CD4-positive, alpha-beta T cell treated with Interleukin-6 at 100 ng/mL for 8 hours (primary cell): ENCODE results near the gene CDC42BPB.
A peak's percentile ranks its signal among the peaks of the same experiment; 100 is the strongest.

Experiments used
- DNase-seq: peaks from one replicate; pipeline ENCODE4 v3.0.0-alpha.2; 2020; ENCODE audit warnings: mixed read lengths, low spot score

The CDC42BPB gene

DNA sequence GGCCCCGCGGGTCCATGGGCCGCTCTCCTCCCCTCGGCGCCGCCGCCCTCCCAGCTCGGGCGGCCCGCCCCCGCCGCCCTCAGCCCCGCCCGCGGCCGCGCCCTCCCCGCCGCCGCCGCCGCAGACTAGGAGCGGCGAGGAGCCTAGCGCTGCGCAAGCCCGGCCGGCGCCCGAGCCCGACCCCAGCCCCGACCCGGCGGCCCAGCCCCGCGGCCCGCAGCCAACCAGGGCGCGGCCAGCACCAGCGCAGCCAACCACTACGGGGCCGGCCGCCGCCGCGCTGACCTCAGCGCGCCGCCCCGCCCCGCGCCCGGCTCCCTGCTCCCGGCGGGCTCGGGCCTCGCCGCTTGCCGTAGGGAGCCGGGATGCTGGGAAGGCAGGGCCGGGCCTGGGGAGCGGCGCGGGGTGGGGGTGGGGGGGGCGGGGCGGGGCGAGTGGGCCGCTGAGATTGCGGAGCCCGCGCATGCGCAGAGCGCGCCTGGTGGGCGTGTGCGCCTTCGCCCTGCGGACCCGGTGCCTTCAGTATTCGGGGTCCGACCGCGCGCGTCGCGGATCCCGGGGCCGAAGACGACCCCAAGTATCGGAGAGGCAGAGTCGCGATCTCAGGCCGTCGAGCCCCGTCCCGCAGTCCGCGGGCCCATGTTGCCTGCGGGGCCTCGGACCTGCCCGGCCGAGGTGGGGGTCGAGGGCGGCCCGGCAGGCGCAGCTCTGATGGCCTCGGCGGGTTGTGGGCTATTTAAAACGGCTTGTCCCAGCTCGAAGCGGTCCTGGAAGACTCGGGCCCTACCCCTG, at the start of gene CDC42BPB:
Gene CDC42BPB (minus strand): TSS at position 178 of the 792 bp plus-strand sequence. CDS start 376 bp downstream, outside the sequence.
- peak; percentile 55 for DNase-seq

DNA sequence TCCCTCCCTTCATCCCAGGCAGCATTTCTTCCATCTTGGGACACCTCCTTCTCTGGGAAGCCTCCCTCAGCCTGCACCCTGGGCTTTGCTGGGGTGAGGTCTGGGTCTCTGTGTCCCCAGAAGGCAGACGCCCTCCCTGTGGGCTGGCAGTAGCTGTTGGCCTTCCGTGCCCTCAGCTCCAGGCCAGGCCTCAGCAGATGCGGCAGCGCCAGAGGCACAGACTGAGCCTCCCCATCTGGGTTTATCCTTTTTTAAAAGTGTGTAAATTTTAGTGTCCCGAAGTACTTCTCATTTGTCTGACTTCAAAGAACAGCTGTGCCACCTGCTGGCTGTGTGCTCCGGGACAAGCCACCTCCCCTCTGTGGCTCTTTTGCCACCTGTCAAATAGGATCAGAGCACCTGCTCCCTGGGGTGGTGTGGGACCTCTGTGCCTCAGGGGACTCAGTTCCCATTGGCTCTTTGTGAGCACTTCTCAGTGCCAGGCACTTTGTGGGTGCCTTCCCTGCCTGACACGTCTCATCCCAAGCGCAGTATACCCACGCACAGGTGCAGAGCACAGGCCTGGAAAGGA, 48.3 kb upstream of the CDC42BPB start:
- DNase-seq, result no peak

DNA sequence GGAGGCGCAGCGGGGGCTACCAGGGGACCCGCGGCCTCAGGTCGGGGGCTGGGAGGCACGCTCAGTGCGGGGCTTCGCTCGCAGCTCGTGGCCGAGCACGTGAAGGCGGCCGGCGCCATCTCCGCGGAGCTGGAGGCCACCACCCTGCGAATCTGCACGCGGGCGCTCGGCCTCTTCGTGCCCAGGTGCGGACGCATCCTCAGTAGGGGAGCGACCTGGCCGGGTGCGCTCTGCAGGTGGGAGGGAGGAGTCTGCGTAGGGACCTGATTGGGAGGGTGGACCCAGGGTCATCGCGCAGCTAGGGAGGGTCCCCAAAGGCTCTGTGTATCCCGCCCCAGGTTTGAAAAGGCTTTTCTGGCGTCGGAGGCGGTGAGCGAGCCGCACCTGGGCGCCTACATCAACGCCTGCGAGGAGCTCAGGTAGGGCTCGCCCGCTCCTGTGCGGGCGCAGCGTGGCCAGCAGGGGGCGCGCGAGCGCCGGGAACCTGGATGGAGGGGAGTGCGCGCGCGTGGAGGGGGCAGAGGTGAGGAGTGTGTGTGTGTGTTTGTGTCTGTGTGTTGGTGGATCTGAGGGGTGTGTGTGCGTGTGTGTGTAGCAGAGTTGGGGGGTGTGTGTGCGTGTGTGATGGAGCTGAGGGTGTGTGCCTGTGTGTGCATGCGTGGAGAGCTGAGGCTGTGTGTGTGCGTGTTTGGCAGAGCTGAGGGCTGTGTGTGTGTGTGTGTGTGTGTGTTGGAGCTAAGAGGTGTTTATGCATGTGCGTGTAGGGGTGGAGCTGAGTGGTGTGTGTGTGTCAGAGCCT, 47.5 kb upstream of the CDC42BPB start:
- peak; percentile 62 for DNase-seq

DNA sequence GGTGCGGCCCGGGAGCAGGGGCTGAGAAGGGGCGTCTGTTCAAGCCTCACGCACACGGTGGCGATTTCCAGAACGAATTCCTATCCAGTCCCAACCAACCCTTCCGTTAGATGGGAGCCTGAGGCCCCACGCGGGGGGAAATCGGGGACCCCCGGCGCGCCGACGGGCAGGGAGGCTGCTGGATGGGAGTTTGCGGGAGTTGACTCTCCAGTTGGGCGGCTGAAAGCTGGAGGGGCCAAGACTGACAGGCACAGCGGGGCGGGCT, 47.0 kb upstream of the CDC42BPB start:
- no peak for DNase-seq

GRCh38 chr14:103103461-103104388, 46.4 kb upstream of the CDC42BPB start:
- no peak for DNase-seq

GRCh38 chr14:103102689-103103260, 45.4 kb upstream of the CDC42BPB start:
- no peak for DNase-seq

DNA sequence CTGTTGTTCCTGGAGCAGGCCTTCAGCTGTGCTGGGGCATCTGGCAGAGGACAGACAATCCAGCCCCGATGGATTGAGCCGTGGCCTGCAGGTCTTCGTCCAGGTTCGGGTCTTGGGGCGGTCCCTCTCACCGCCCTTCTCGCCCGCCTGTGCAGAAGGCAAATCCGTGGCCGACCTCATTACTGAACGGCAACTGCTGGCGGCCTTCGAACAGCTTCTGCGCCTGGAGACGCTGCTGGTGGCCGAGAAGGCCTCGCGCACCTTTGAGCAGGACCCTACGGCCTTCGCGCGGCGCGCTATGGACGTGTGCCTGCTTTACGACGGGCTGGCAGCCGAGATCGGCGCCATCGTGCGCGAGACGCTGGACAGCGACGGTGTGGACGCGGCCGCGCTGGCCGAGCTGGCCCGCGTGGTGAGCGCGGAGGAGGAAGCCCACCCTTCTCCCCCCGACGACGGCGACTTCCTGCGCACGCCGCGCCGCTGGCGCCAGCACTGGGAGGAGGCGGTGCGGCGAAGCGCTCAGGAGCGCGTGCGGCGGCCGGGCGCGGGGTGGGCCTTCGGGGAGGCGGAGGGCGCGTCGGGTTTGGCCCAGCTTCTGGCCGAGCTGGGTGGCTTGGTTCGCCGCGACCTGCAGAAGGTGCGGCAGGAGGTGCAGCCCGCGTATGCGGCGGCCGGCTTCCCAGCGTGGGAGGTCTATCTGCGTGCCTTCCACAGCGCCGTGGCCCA, 44.8 kb upstream of the CDC42BPB start:
- DNase-seq, result no peak

- DNase-seq, result no peak
Measured at GRCh38 chr14:103101257-103101962, 44.1 kb upstream of the CDC42BPB start.

GRCh38 chr14:103100281-103101121, 43.2 kb upstream of the CDC42BPB start:
- DNase-seq, result no peak

- DNase-seq, result no peak
Measured at GRCh38 chr14:103099733-103100280, 42.5 kb upstream of the CDC42BPB start.

DNA sequence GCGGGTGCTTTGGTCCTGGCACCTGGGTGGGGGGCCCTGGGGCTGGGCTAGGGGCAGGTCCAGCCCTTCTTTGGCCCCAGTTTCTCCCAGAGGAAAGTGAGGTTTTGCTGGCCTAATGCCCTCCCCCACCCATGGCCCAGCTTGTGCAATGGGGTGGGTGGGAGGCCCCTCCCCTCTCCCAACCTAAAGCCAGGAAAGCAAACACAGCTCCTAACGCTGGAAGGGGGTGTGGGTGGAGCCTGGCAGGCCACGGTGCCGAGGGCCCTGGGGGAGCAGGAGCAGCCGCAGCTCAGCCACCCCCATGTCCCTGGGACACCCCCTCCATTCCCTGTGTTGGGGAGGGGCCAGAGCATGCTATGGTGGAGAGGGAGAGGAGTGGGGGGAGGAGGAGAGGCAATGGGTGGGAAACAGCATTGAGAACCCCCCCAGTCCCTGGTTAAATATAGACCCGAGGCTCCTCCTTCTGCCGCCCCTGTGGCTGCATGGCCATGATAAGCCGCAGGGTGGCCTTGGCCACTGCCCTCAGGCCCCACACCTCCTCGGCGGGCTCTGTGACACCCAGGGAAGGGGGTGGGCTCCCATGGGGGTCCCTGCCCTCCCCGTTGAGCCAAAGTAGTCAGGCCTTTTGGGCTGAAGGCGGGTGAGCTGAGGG, 41.9 kb upstream of the CDC42BPB start:
- DNase-seq, result no peak

GRCh38 chr14:103097994-103098957, 40.9 kb upstream of the CDC42BPB start:
- no peak for DNase-seq

DNA sequence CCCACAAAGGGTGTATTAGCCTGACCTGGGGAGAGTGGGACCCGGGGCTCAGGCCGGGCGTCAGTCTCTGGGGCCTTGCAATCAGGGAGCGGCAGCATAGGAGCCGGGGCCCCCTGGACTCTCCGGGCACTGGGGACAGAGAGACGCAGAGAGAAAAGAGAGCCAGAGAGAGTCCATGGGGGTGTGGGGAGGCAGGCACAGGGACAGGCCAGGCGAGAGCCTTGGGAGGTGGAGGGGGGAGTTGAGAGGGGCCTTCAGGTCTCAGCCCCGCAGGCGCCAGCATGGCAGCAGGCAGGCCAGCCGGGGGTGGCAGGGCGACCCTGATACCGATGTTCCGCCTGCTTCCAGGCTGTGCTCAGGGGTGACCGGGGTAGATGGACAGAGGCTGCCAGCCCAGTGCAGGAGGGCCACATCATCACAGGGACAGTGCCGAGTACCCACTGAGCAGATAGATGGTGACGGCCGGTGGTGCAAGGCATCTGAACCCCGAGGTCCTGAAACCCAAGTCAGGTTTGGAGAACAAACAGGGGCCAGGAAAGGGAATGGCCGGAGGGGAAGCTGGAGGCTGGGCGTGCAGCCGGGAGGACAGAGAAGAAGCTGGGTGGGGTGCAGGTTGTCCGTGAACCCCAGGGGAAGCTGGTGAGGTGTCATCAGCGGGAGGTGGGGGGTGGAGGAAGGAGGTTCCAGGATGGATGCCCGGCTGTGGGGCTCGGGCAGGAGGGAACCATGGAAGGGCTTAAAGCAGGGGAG, 40.1 kb upstream of the CDC42BPB start:
- DNase-seq, result no peak

DNA sequence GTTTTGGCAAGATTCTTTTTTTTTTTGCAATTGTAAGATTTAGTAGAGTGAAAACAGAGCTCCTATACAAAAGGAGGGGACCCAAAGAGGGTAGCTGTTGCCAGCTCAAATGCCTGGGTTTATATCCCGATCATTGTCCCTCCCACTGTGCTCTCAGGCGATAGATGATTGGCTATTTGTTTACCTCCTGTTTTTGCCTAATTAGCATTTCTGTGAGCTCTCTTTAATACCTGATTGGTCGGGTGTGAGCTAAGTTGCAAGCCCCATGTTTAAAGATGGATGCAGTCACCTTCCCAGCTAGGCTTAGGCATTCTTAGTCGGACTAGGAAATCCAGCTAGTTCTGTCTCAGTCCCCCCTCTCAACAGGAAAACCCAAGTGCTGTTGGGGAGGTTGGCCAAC, 39.0 kb upstream of the CDC42BPB start:
- no peak for DNase-seq

DNA sequence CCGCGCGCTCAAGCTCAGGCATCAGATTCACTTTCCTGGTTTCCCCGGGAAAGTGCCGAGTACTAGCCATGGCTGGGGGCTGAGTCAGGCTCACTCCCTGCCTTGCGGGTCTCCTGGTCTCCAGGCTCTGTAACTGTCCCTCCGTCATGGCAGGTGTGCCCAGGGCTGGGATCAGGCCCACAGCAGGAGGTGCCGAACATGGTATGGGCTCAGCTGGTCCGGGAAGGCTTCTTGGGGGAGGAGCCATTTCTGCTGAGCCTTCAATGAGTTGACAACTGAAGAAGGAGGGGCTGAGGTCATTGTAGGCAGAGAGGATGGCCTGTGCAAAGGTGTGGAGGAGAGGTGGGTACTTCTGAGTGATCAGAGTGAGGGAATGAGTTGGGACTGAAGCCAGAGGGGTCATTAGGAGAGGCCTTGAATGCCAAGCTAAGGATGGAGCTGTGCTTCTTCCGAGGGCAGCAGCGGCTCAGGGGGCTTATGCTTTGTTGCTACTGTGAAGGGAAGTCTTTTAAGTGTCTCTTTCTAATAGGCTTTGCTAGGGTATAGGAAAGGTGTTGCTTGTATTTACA, 37.9 kb upstream of the CDC42BPB start:
- DNase-seq, result no peak
